H9 (cell line): ENCODE data around the gene B3GNT2. TPM values are rescaled to one million over a fixed set of nuclear protein-coding genes. Genes with fewer than 3 reads are reported as not detected.
A peak's percentile ranks its signal among the peaks of the same experiment; 100 is the strongest.

Source experiments
- DNase-seq: peaks from one replicate; pipeline ENCODE4 v3.0.0-alpha.2; 2017
- H2AFZ ChIP-seq: one replicate; pipeline ENCODE4 v1.6.1; 2013; ENCODE audit warnings: mild to moderate bottlenecking, low read length, control low read depth, moderate library complexity
- H2AK5ac ChIP-seq: 2 replicates; pipeline ENCODE4 v1.6.1; 2013; ENCODE audit warnings: low read length, control low read depth, mixed read lengths; ENCODE audit not compliant: insufficient read length
- H2BK120ac ChIP-seq: one replicate; pipeline ENCODE4 v1.6.1; 2013; ENCODE audit warnings: low read depth, mild to moderate bottlenecking, low read length, control low read depth, inconsistent platforms; ENCODE audit not compliant: poor library complexity, severe bottlenecking
- H2BK12ac ChIP-seq: 2 replicates; pipeline ENCODE4 v1.6.1; 2013; ENCODE audit warnings: low read length, control low read depth, mixed read lengths, low read depth; ENCODE audit not compliant: insufficient read length
- H2BK15ac ChIP-seq: 2 replicates; pipeline ENCODE4 v1.6.1; 2013; ENCODE audit warnings: low read depth, low read length, control low read depth
- H2BK20ac ChIP-seq: one replicate; pipeline ENCODE4 v1.6.1; 2013; ENCODE audit warnings: low read depth, mild to moderate bottlenecking, low read length, control low read depth, inconsistent platforms; ENCODE audit not compliant: poor library complexity, severe bottlenecking
- H2BK5ac ChIP-seq: 2 replicates; pipeline ENCODE4 v1.6.1; 2013; ENCODE audit warnings: low read length, control low read depth, mixed read lengths; ENCODE audit not compliant: insufficient read length
- H3K14ac ChIP-seq: 2 replicates; pipeline ENCODE4 v1.6.1; 2013; ENCODE audit warnings: low read length, control low read depth; ENCODE audit not compliant: insufficient read depth
- H3K18ac ChIP-seq: 2 replicates; pipeline ENCODE4 v1.6.1; 2013; ENCODE audit warnings: low read depth, mild to moderate bottlenecking, mixed read lengths, low read length, control low read depth; ENCODE audit not compliant: insufficient read length
- H3K23ac ChIP-seq: 2 replicates; pipeline ENCODE4 v1.6.1; 2013; ENCODE audit warnings: low read length, control low read depth, mixed read lengths, low read depth; ENCODE audit not compliant: insufficient read length
- H3K23me2 ChIP-seq: 2 replicates; pipeline ENCODE4 v1.6.1; 2013; ENCODE audit warnings: low read depth, mild to moderate bottlenecking, mixed read lengths, low read length, control low read depth; ENCODE audit not compliant: insufficient read length, poor library complexity, severe bottlenecking
- H3K27ac ChIP-seq: 2 replicates; pipeline ENCODE4 v1.5.1; 2013; ENCODE audit warnings: low read length, control low read depth, mixed read lengths, low read depth; ENCODE audit not compliant: insufficient read length
- H3K27me3 ChIP-seq: 2 replicates; pipeline ENCODE4 v1.6.1; 2013; ENCODE audit warnings: low read length, control low read depth, inconsistent platforms; ENCODE audit not compliant: insufficient read depth
- H3K4ac ChIP-seq: 2 replicates; pipeline ENCODE4 v1.6.1; 2013; ENCODE audit warnings: low read depth, mild to moderate bottlenecking, control low read depth, inconsistent platforms, low read length, moderate library complexity
- H3K4me1 ChIP-seq: 2 replicates; pipeline ENCODE4 v1.6.1; 2013; ENCODE audit warnings: low read length, control low read depth, inconsistent platforms; ENCODE audit not compliant: insufficient read depth
- H3K4me2 ChIP-seq: 2 replicates; pipeline ENCODE4 v1.6.1; 2013; ENCODE audit warnings: low read length, control low read depth, mixed read lengths; ENCODE audit not compliant: insufficient read length, insufficient read depth
- H3K56ac ChIP-seq: 2 replicates; pipeline ENCODE4 v1.6.1; 2013; ENCODE audit warnings: low read depth, mild to moderate bottlenecking, mixed read lengths, low read length, control low read depth; ENCODE audit not compliant: insufficient read length
- H3K79me1 ChIP-seq: 2 replicates; pipeline ENCODE4 v1.6.1; 2013; ENCODE audit warnings: low read depth, mild to moderate bottlenecking, moderate library complexity, low read length, control low read depth, inconsistent platforms; ENCODE audit not compliant: insufficient read depth, poor library complexity, severe bottlenecking
- H3K79me2 ChIP-seq: 2 replicates; pipeline ENCODE4 v1.6.1; 2013; ENCODE audit warnings: low read length, control low read depth, inconsistent platforms; ENCODE audit not compliant: insufficient read depth
- H3K9ac ChIP-seq: 2 replicates; pipeline ENCODE4 v1.6.1; 2013; ENCODE audit warnings: low read length, control low read depth, mixed read lengths; ENCODE audit not compliant: insufficient read length; ENCODE audit errors: extremely low read depth
- H3K9me3 ChIP-seq: one replicate; pipeline ENCODE4 v1.6.1; 2013; ENCODE audit warnings: low read depth, low read length, inconsistent platforms; ENCODE audit not compliant: control insufficient read depth
- H3T11ph ChIP-seq: one replicate; pipeline ENCODE4 v1.6.1; 2013; ENCODE audit warnings: mild to moderate bottlenecking, low read length, control low read depth, inconsistent platforms
- H4K20me1 ChIP-seq: one replicate; pipeline ENCODE4 v1.6.1; 2013; ENCODE audit not compliant: control insufficient read depth, insufficient read length, insufficient read depth
- H4K5ac ChIP-seq: 2 replicates; pipeline ENCODE4 v1.6.1; 2013; ENCODE audit warnings: low read depth, mild to moderate bottlenecking, mixed read lengths, low read length, control low read depth; ENCODE audit not compliant: insufficient read length
- H4K8ac ChIP-seq: replicated peaks from 2 replicates; pipeline ENCODE4 v1.6.1; 2013; ENCODE audit warnings: low read length, control low read depth, mixed read lengths, low read depth; ENCODE audit not compliant: insufficient read length
- H4K91ac ChIP-seq: 2 replicates; pipeline ENCODE4 v1.6.1; 2013; ENCODE audit warnings: low read depth, mild to moderate bottlenecking, moderate library complexity, mixed read lengths, low read length, control low read depth; ENCODE audit not compliant: insufficient read length
- H3K27ac Mint-ChIP-seq, 3 experiments: 2 replicates in 2 of 3; 3 replicates in 1 of 3; pipeline ENCODE4 v1.8.0; 2020 to 2021; ENCODE audit warnings: mixed read lengths in 3 of 3, mild to moderate bottlenecking in 1 of 3, moderate library complexity in 1 of 3
- H3K27me3 Mint-ChIP-seq: 2 replicates; pipeline ENCODE4 v1.8.0; 2021; ENCODE audit warnings: low read depth, mild to moderate bottlenecking, moderate library complexity, mixed read lengths
- H3K36me3 Mint-ChIP-seq, 3 experiments: 2 replicates in 2 of 3; 3 replicates in 1 of 3; pipeline ENCODE4 v1.8.0; 2020 to 2021; ENCODE audit warnings: low read depth in 3 of 3, mixed read lengths in 3 of 3; ENCODE audit not compliant: insufficient read depth in 1 of 3
- H3K4me1 Mint-ChIP-seq, 2 experiments: 2 replicates each; pipeline ENCODE4 v1.8.0; 2020; ENCODE audit warnings: mixed read lengths in 2 of 2
- H3K4me3 Mint-ChIP-seq, 2 experiments: 2 replicates in 1 of 2; 3 replicates in 1 of 2; pipeline ENCODE4 v1.8.0; 2020 to 2021; ENCODE audit warnings: mild to moderate bottlenecking in 2 of 2, mixed read lengths in 2 of 2, moderate library complexity in 1 of 2
- H3K9me3 Mint-ChIP-seq, 2 experiments: 2 replicates in 1 of 2; 3 replicates in 1 of 2; pipeline ENCODE4 v1.8.0; 2020; ENCODE audit warnings: mild to moderate bottlenecking in 2 of 2, mixed read lengths in 2 of 2, moderate library complexity in 1 of 2
- CTCF ChIP-seq: fragments of 200-600 bp; sonication (generic); conservative IDR thresholded peaks from 3 replicates; pipeline ENCODE4 v1.8.0; 2021; ENCODE audit warnings: antibody characterized with exemption, mild to moderate bottlenecking
- WGBS: extraction: QIAGEN DNeasy Blood & Tissue Kit; methylation state at CpG from one replicate; pipeline ENCODE4 v1.1.7; 2013; ENCODE audit warnings: missing lambda C conversion rate, low lambda C conversion rate, mixed read lengths; ENCODE audit not compliant: insufficient read length; ENCODE audit errors: extremely low coverage; 5-methylcytosine and 5-hydroxymethylcytosine counted together
- total RNA-seq: library from RNA; stranded (reverse); gene quantifications from 2 replicates; pipeline ENCODE4 v1.2.1, GENCODE V29; 2021

Gene B3GNT2
- total RNA-seq, 1 experiment from 2014 or later = 55.3 TPM

GRCh38 chr2:62234755-62235655, 39.1 kb downstream of the B3GNT2 start:
- Histone ChIP-seq H3K4ac (no peak overlapping the region), H4K20me1 (no peaks in the 10 kb centered on the region), H3K56ac (no peak overlapping the region), H2BK12ac (no peak overlapping the region), H2AFZ (no peak overlapping the region), H3K23ac (no peak overlapping the region), H3K4me1 (no peaks in the 10 kb centered on the region), H2AK5ac (no peak overlapping the region), H4K5ac (no peak overlapping the region), H3K23me2 (no peaks in the 10 kb centered on the region), H3K14ac (no peak overlapping the region), H3K9ac (no peak overlapping the region), H4K8ac (no peak overlapping the region), H2BK120ac (no peak overlapping the region), H3K79me2 (no peaks in the 10 kb centered on the region), H4K91ac (no peak overlapping the region), H2BK20ac (no peak overlapping the region), H2BK5ac (no peak overlapping the region), H3K27ac (no peak overlapping the region), H3T11ph (no peak overlapping the region), H2BK15ac (no peak overlapping the region), H3K18ac (no peak overlapping the region), H3K27me3 (no peaks in the 10 kb centered on the region), H3K4me2 (no peak overlapping the region), H3K9me3 (no peaks in the 10 kb centered on the region), H3K79me1 (no peaks in the 10 kb centered on the region)
- Mint-ChIP-seq H3K4me1 (peaks cover 5 to 6% of the 10 kb centered on the region in 2 experiments), H3K27ac (no peak overlapping the region), H3K36me3 (no peaks in the 10 kb centered on the region; a peak in 1 of 7 replicates), H3K27me3 (no peaks in the 10 kb centered on the region; the same call in 1 of the 2 replicates), H3K9me3 (no peaks in the 10 kb centered on the region), H3K4me3 (no peak overlapping the region; a peak in 1 of 5 replicates)
- TF ChIP-seq CTCF = peak; percentile 21; the same call in 1 of the 3 replicates
- WGBS = no CpG with 5 or more reads among the region's 16 CpGs
- DNase-seq = no peak
